IPS-15b (cell line): ENCODE measurements around the gene MREG.
"Not testable (repeated sequence)": the region's sequence is repeated elsewhere in the genome, so short reads cannot be mapped to it uniquely, and the experiment has no call there.

Experiments
- H3K27me3 ChIP-seq: one replicate; pipeline ENCODE4 v1.6.1; 2013; ENCODE audit warnings: low read length; ENCODE audit not compliant: control insufficient read depth, insufficient read depth
- H3K36me3 ChIP-seq: one replicate; pipeline ENCODE4 v1.6.1; 2013; ENCODE audit warnings: low read length; ENCODE audit not compliant: control insufficient read depth, insufficient read depth
- H3K4me1 ChIP-seq: one replicate; pipeline ENCODE4 v1.6.1; 2013; ENCODE audit warnings: mild to moderate bottlenecking, low read length; ENCODE audit not compliant: control insufficient read depth, insufficient read depth
- H3K4me3 ChIP-seq: one replicate; pipeline ENCODE4 v1.5.1; 2013; ENCODE audit warnings: low read depth, low read length
- H3K9ac ChIP-seq: one replicate; pipeline ENCODE4 v1.6.1; 2013; ENCODE audit warnings: low read depth, mild to moderate bottlenecking, low read length
- H3K9me3 ChIP-seq: one replicate; pipeline ENCODE4 v1.6.1; 2013; ENCODE audit warnings: mild to moderate bottlenecking, low read length; ENCODE audit not compliant: control insufficient read depth, insufficient read depth

MREG gene

GRCh38 chr2:216003876-216004696 is 9.3 kb downstream of the MREG start:
- H3K4me3 ChIP-seq, result no peak overlapping the region

GRCh38 chr2:216002693-216003092 is 10.7 kb downstream of the MREG start:
- Histone ChIP-seq H3K9me3 (no peaks in the 10 kb centered on the region), H3K4me1 (peaks cover 31% of the 10 kb centered on the region), H3K27me3 (no peaks in the 10 kb centered on the region), H3K36me3 (no peaks in the 10 kb centered on the region), H3K4me3 (no peak overlapping the region), H3K9ac (no peak overlapping the region)

More at GRCh38 chr2:216003876-216004696, 9.3 kb downstream of the MREG start:
- Histone ChIP-seq H3K9me3 (no peaks in the 10 kb centered on the region), H3K27me3 (no peaks in the 10 kb centered on the region), H3K36me3 (no peaks in the 10 kb centered on the region), H3K9ac (no peak overlapping the region), H3K4me1 (peaks cover 31% of the 10 kb centered on the region)

GRCh38 chr2:216002101-216002678 is 11.2 kb downstream of the MREG start:
- no peak overlapping the region for H3K4me3 ChIP-seq
- no peaks in the 10 kb centered on the region for H3K36me3 ChIP-seq
- H3K27me3 ChIP-seq, result no peaks in the 10 kb centered on the region
- H3K9ac ChIP-seq, result no peak overlapping the region
- H3K4me1 ChIP-seq, result peaks cover 31% of the 10 kb centered on the region
- no peaks in the 10 kb centered on the region for H3K9me3 ChIP-seq

DNA sequence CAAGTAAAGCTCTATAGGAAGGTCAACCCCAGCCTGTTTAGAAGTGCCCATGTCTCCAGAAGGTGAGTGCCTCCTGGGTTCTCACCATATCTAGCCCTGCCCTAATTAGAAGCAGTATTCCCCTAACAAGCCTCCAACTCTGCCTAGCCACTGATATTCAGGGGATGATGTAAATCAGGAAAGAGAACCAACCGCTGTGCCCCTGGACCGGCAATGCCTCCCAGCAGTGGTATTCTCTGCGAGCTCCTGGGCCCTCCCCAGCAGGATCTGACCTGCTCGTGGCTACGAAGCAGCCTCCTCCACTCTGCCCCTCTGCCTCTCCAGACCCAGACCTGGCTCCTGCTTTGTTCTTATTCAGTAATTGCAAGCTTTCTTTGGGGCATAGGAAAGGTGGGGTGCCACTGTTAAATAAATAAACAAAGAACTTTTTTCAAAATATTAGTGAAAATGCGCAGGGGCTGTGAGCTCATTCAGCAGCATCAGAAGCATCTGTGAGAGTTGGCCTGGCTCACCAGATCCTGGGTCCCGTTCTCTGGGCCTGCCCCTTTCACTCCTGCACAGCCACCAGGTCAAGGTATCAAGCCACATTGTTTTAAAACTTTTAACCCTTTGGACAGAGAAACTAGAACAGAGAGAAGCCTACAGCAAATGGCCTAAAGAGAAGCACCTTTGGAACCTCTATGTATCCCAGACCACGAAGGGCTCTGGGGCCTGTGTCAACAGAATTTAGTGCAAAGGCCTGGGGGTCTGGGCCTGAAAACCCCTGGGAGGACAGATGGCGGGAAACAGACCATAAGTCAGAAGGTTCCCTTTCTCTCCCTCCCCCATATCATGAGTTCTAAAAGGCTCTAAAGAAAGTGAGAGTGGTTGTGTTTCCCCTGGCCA is 11.9 kb downstream of the MREG start:
- Histone ChIP-seq H3K4me1 (peaks cover 31% of the 10 kb centered on the region), H3K36me3 (no peaks in the 10 kb centered on the region), H3K4me3 (no peak overlapping the region), H3K9ac (no peak overlapping the region), H3K9me3 (no peaks in the 10 kb centered on the region), H3K27me3 (no peaks in the 10 kb centered on the region)

DNA sequence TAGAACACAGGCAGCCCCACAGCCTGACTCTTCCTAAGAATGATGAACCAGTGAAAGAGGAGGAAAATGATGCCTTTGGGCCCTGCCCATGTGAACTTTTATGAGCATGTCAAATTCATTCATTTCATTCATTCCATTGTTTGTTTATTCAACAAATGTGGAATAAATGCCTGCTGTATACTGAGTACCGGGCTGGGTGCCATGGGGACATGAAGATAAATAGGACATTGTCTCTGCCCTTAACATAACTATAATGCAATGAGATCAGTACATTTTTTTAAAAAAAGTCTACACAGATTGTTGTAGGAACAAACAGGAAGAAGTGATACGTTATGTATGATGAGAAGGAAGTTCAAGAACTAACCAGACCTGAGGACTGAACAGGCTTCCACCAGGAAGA is 14.7 kb downstream of the MREG start:
- H3K36me3 ChIP-seq, result no peaks in the 10 kb centered on the region
- peaks cover 23% of the 10 kb centered on the region for H3K4me1 ChIP-seq
- H3K9ac ChIP-seq, result no peak overlapping the region
- H3K9me3 ChIP-seq, result no peaks in the 10 kb centered on the region
- no peaks in the 10 kb centered on the region for H3K27me3 ChIP-seq
- no peak overlapping the region for H3K4me3 ChIP-seq

GRCh38 chr2:215997219-215997618 is 16.1 kb downstream of the MREG start:
- no peaks in the 10 kb centered on the region for H3K9me3 ChIP-seq
- no peaks in the 10 kb centered on the region for H3K27me3 ChIP-seq
- peaks cover 12% of the 10 kb centered on the region for H3K4me1 ChIP-seq
- H3K9ac ChIP-seq, result no peak overlapping the region
- no peaks in the 10 kb centered on the region for H3K36me3 ChIP-seq
- H3K4me3 ChIP-seq, result no peak overlapping the region

DNA sequence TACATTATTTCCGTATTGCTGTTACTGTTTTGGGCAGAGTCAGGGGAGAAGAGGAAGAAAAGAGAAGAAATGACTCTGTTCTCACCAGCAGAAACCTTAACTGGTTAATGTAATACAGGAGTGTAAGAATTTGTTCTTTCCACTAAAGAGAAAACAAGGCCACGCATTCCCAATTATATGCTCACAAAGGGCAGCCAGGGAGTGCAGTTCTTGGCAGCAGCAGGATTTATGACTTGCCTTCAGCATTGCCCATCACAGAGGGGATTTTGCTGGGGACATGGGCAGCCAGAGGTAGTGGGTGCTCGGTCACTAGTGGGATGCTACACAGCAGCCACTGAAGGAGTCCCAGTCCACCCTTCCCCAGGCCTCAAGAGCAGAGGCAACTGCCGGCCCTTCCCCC is 18.4 kb downstream of the MREG start:
- Histone ChIP-seq H3K9me3 (no peaks in the 10 kb centered on the region), H3K4me3 (no peak overlapping the region), H3K27me3 (no peaks in the 10 kb centered on the region), H3K9ac (no peak overlapping the region), H3K4me1 (no peaks in the 10 kb centered on the region), H3K36me3 (no peaks in the 10 kb centered on the region)

- not testable (repeated sequence) for H3K4me1 ChIP-seq, H3K9me3 ChIP-seq, H3K27me3 ChIP-seq, H3K9ac ChIP-seq, H3K4me3 ChIP-seq, H3K36me3 ChIP-seq
Measured at GRCh38 chr2:215988556-215989207, 24.7 kb downstream of the MREG start.

DNA sequence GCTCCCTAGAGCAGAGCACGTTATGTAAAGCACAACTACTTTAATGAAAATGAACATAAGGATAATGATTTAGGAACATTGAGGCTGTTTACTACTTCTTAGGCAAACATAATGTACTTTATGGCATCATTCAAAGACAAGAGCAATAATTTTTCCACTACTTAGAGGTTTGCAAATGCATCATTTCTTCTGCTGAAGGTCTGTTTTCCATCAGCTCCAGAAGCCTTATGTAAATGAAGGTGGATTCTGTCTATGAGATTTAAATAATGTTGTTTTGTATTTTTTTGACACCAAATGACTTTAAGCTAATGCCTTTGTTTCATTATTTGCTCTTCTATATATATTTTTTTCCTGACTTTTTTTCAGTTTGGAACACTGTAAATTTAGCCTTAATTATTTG is 28.1 kb downstream of the MREG start:
- H3K4me3 ChIP-seq, result no peak overlapping the region
- H3K4me1 ChIP-seq, result no peaks in the 10 kb centered on the region
- no peaks in the 10 kb centered on the region for H3K27me3 ChIP-seq
- peaks cover 4% of the 10 kb centered on the region for H3K36me3 ChIP-seq
- H3K9ac ChIP-seq, result no peak overlapping the region
- no peaks in the 10 kb centered on the region for H3K9me3 ChIP-seq

GRCh38 chr2:215984661-215985060 is 28.7 kb downstream of the MREG start:
- H3K4me1 ChIP-seq, result no peaks in the 10 kb centered on the region
- no peaks in the 10 kb centered on the region for H3K9me3 ChIP-seq
- peaks cover 4% of the 10 kb centered on the region for H3K36me3 ChIP-seq
- H3K9ac ChIP-seq, result no peak overlapping the region
- H3K27me3 ChIP-seq, result no peaks in the 10 kb centered on the region
- no peak overlapping the region for H3K4me3 ChIP-seq

DNA sequence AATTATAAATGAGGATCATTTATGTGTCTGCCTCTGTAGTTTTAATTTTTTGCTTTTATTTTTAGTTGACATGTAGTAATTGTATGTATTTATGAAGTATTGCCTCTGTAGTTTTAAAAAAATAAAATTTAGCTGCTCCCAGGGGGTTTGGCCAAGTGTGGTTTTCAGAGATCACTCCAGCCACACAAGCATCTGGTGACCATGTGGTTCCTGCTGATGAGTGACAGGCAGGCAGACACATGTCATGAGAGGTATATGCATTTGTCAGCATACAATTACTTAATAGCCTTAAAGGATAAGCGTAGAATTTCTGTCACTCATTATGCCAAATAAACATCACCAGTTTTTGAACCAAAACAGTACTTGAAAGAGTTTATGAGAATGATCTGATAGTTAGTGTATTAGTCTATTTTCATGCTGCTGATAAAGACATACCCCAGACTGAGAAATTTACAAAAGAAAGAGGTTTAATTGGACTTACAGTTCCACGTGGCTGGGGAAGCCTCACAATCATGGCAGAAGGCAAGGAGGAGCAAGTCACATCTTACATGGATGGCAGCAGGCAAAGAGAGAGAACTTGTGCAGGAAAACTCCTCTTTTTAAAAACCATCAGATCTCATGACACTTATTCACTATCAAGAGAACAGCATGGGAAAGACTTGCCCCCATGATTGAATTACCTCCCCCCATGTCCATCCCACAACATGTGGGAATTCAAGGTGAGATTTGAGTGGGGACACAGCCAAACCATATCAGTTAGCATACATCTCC is 29.6 kb downstream of the MREG start:
- no peak overlapping the region for H3K9ac ChIP-seq
- no peak overlapping the region for H3K4me3 ChIP-seq
- H3K27me3 ChIP-seq, result no peaks in the 10 kb centered on the region
- H3K9me3 ChIP-seq, result no peaks in the 10 kb centered on the region
- no peaks in the 10 kb centered on the region for H3K4me1 ChIP-seq
- peaks cover 4% of the 10 kb centered on the region for H3K36me3 ChIP-seq
